ENCODE results near the gene ETV4.

Gene ETV4

GRCh38 chr17:43546319-43547188 is at the start of gene ETV4:
Gene ETV4 (minus strand): TSS chr17:43546340. CDS start chr17:43545617, 723 bp downstream.
- FAIRE-seq (peak; percentile 55), DNase-seq (ENCODE audit: low spot score) (peak; percentile 55)

GRCh38 chr17:43595466-43595865 is 49.3 kb upstream of the ETV4 start:
- no peak for FAIRE-seq
- no peak for DNase-seq (ENCODE audit: low spot score)

- FAIRE-seq (peak; percentile 66), DNase-seq (ENCODE audit: low spot score) (peak; percentile 79)
Observed at GRCh38 chr17:43591779-43592562, 45.8 kb upstream of the ETV4 start.

DNA sequence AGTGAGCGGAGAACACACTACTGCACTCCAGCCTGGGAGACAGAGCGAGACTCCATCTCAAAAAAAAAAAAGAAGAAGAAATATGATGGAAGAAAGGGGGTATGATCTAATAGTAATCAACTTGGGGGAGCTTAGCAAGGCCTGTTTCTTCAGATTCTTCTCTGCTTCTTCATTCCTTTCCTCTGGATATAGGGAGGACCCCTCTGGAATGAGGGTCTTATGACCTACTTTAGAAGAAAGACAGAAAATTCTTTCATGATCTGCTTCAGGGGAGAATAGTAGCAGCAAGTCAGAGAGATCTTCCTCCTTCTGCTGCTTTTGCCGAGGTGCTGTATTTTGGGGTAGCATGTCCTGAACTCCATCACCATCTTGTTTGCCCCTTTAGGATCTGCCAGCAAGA is 44.9 kb upstream of the ETV4 start:
- FAIRE-seq (no peak), DNase-seq (ENCODE audit: low spot score) (no peak)

GRCh38 chr17:43588664-43589435 is 42.7 kb upstream of the ETV4 start:
- FAIRE-seq = no peak
- no peak for DNase-seq (ENCODE audit: low spot score)

DNA sequence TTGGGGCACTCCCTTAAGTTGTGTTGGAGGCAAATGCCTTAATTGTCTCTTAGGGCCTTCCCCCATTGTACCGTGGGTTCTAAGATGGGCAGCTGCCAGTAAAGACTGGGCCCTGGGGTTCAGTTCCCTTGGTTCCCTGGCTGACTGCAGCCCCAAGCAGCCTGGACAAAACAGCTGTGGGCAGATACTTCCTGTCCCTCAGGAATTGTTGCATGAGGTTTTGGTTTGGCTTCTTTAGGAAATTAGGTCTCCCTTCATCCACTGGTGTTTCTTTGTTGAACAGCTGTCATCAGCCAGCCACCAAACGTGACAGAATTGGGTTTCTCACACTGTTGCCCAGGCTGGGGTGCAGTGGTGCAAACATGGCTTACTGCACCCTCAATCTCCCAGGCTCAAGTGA is 42.0 kb upstream of the ETV4 start:
- no peak for FAIRE-seq
- no peak for DNase-seq (ENCODE audit: low spot score)

DNA sequence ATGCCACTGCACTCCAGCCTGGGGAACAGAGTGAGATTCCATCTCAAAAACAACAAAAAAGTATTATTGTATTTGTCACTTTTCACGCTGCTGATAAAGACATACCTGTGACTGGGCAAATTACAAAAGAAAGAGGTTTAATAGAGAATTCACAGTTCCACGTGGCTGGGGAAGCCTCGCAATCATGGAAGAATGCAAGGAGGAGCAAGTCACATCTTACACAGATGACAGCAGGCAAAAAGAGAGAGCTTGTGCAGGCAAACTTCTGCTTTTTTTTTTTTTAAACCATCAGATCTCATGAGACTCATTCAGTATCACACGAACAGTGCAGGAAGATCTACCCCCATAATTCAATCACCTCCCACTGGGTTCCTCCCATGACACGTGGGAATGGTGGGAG is 41.5 kb upstream of the ETV4 start:
- DNase-seq (ENCODE audit: low spot score) = no peak
- FAIRE-seq = no peak

DNA sequence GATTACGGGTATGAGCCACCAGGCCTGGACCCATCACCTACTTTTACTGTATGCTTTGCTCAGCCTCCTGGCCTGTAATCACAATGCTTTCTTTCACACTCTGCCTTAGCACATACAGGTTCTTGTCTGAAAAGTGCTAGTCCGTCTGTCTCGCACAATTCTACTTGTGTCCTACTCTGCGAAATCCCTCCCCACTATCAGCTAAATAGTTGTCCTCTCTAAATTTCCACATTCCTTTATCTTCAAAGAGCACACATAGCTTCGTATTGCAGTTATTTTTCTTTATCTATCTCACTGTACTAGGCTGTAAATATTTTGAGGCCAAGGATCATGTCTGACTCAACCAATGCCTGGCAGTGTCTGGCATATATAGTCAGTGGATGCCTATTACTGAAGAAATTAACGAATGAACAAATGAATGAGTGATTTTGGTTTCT is 38.5 kb upstream of the ETV4 start:
- no peak for DNase-seq (ENCODE audit: low spot score)
- no peak for FAIRE-seq

- no peak for DNase-seq (ENCODE audit: low spot score)
- no peak for FAIRE-seq
Observed at GRCh38 chr17:43583332-43583731, 37.2 kb upstream of the ETV4 start.

- no peak for DNase-seq (ENCODE audit: low spot score)
- no peak for FAIRE-seq
Observed at GRCh38 chr17:43581613-43582012, 35.5 kb upstream of the ETV4 start.

- DNase-seq (ENCODE audit: low spot score) (no peak), FAIRE-seq (no peak)
Observed at GRCh38 chr17:43581130-43581529, 35.0 kb upstream of the ETV4 start.

- FAIRE-seq (peak; percentile 74), DNase-seq (ENCODE audit: low spot score) (peak; percentile 96)
Observed at GRCh38 chr17:43579566-43580140, 33.5 kb upstream of the ETV4 start.

- FAIRE-seq (no peak), DNase-seq (ENCODE audit: low spot score) (peak; percentile 56)
Observed at GRCh38 chr17:43578699-43579565, 32.8 kb upstream of the ETV4 start.

DNA sequence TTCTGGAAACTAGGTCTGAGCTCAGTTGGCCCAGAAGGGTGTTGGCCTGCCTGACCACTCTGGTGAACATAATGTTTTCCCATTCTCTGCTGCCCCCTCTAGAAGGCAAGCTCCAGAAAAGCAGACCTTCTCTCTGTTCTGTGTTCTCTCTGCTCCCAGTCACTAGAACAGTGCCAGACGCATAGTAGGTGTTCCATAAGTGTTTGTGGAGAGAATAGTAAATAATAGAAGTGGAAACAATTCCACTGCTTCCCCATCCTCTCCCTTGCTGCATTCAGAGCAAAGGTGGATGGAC is 32.2 kb upstream of the ETV4 start:
- DNase-seq (ENCODE audit: low spot score) = no peak
- FAIRE-seq = no peak

GRCh38 chr17:43577664-43578403 is 31.7 kb upstream of the ETV4 start:
- DNase-seq (ENCODE audit: low spot score) (no peak), FAIRE-seq (no peak)

DNA sequence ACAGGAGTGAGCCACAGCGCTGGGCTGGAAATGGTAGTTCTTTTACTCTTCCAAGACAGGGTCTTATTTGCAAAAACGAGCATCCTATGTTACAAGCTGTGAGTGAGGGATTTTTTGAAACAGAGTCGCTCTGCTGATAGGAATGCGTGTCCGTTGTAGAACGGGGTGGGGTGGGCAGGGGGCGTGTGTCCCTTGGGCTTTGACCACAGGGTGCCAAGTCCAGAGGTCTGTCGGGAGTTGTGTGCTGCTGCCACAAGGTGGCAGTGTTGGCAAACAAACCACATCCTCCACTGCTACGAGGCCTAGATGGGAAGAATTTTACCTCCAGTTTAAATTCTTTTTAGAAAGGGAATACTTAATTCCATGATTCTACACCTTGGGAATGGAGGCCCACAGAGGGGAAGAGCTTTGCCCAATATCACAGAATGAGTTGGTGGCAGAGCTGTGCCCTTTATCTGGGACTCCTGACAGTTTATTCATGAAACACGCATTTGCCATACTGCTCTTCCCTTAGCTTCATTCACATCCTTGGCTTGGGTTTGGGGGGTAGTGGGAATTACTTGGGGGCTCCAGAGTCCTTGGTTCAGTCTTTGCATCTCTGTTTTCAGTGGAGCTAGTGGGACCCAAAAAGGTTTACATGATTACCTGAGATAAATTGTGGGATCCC is 30.6 kb upstream of the ETV4 start:
- DNase-seq (ENCODE audit: low spot score) (peak; percentile 60), FAIRE-seq (no peak)

GRCh38 chr17:43574896-43575525 is 28.9 kb upstream of the ETV4 start:
- DNase-seq (ENCODE audit: low spot score) = no peak

GRCh38 chr17:43574348-43574747 is 28.2 kb upstream of the ETV4 start:
- no peak for FAIRE-seq
- DNase-seq (ENCODE audit: low spot score) = no peak

More at GRCh38 chr17:43574896-43575525, 28.9 kb upstream of the ETV4 start:
- no peak for FAIRE-seq

All from RCC 7860 (cell line).